Right kidney (tissue), 1 donor: ENCODE measurements around the gene TMEM185A.
"Not testable (repeated sequence)": the region's sequence is repeated elsewhere in the genome, so short reads cannot be mapped to it uniquely, and the experiment has no call there.

Source experiments
- DNase-seq: peaks from one replicate; pipeline ENCODE4 v3.0.0-alpha.2; 2016

TMEM185A gene

GRCh38 chrX:149551939-149552248 lies 79.7 kb downstream of the TMEM185A start:
- not testable (repeated sequence) for DNase-seq

GRCh38 chrX:149551245-149551938 lies 80.2 kb downstream of the TMEM185A start:
- DNase-seq, result not testable (repeated sequence)

GRCh38 chrX:149550454-149550853 lies 81.1 kb downstream of the TMEM185A start:
- DNase-seq, result not testable (repeated sequence)

GRCh38 chrX:149549701-149550100 lies 81.9 kb downstream of the TMEM185A start, which contains the start of gene HSFX3:
Gene HSFX3, minus strand, starts transcription at chrX:149549924. Its CDS starts 72 bp downstream, at chrX:149549852.
- DNase-seq, result not testable (repeated sequence)

- DNase-seq, result not testable (repeated sequence)
Observed at GRCh38 chrX:149547782-149548181, 83.8 kb downstream of the TMEM185A start.

- not testable (repeated sequence) for DNase-seq
Observed at GRCh38 chrX:149546962-149547361, 84.6 kb downstream of the TMEM185A start.
